ENCODE results near the gene SNAP91. TPM values are rescaled to one million over a fixed set of nuclear protein-coding genes. Genes with fewer than 3 reads are reported as not detected.

The SNAP91 gene
- total and polyA plus RNA-seq, 2 donors (not counting 1 experiment from before 2014, with no cell fraction given) = not detected

DNA sequence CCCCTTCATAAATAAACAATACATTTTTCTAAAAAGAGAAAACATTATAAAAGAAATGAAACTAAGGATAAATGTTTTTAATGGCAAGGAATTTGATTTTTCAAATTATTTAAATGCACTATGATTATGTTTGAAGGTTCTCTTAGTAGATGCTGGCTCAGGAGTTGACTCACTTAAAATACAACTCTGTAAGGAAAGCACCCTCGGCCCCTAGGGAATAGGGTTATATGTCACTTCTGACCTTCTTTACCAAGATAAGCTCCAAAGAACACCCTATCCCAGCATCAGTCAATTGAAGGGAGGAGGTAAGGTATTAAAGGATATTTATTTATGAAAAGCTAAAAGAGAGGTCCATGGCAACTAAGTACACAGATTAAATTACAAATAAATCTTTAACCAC lies 6.8 kb downstream of the SNAP91 start:
- Mint-ChIP-seq H3K4me1 (no peaks in the 10 kb centered on the region), H3K4me3 (no peak overlapping the region), H3K9me3 (ENCODE audit: insufficient read depth) (no peaks in the 10 kb centered on the region), H3K27ac (no peak overlapping the region), H3K27me3 (peaks cover 25% of the 10 kb centered on the region)
- H3K36me3 ChIP-seq (replicated peaks in 1 of 2; ENCODE audit: control extremely low read depth in 1 of 2, control insufficient read depth in 1 of 2, extremely low read depth in 1 of 2, insufficient read depth in 2 of 2, low read length in 1 of 2) = no peaks in the 10 kb centered on the region
- ATAC-seq (ENCODE audit: low read depth) (no peak), DNase-seq (no peak)
- no peaks in the 10 kb centered on the region for H4K20me1 ChIP-seq (ENCODE audit: control insufficient read depth, insufficient read depth, low read length, poor library complexity, severe bottlenecking)
- no peaks in the 10 kb centered on the region for H3K79me2 ChIP-seq (ENCODE audit: control insufficient read depth, insufficient read depth, low read length)
- H3K9me3 ChIP-seq (ENCODE audit: control extremely low read depth in 1 of 3, control insufficient read depth in 2 of 3, insufficient read depth in 1 of 3, low read length in 2 of 3) = no peaks in the 10 kb centered on the region
- H3K9ac ChIP-seq (ENCODE audit: low read length) = no peak overlapping the region
- no peak overlapping the region for H3K27ac ChIP-seq (ENCODE audit: low read length in 2 of 2)
- no peaks in the 10 kb centered on the region for H3K4me1 ChIP-seq (ENCODE audit: control insufficient read depth in 2 of 2, insufficient read depth in 2 of 2, low read length in 2 of 2)
- WGBS (ENCODE audit: insufficient coverage) = no CpG with 5 or more reads among the region's 1 CpG
- H3K4me2 ChIP-seq (replicated peaks; ENCODE audit: low read depth, low read length, poor library complexity, severe bottlenecking) = no peak overlapping the region
- peaks cover 0 to 17% (median 5%) of the 10 kb centered on the region in 4 experiments for H3K27me3 ChIP-seq (replicated peaks in 1 of 4; ENCODE audit: control extremely low read depth in 1 of 4, control insufficient read depth in 3 of 4, insufficient read depth in 4 of 4, low read length in 3 of 4)
- intact Hi-C loops (cut with micrococcal nuclease) = no loop called here
- TF ChIP-seq, protein P1, sequence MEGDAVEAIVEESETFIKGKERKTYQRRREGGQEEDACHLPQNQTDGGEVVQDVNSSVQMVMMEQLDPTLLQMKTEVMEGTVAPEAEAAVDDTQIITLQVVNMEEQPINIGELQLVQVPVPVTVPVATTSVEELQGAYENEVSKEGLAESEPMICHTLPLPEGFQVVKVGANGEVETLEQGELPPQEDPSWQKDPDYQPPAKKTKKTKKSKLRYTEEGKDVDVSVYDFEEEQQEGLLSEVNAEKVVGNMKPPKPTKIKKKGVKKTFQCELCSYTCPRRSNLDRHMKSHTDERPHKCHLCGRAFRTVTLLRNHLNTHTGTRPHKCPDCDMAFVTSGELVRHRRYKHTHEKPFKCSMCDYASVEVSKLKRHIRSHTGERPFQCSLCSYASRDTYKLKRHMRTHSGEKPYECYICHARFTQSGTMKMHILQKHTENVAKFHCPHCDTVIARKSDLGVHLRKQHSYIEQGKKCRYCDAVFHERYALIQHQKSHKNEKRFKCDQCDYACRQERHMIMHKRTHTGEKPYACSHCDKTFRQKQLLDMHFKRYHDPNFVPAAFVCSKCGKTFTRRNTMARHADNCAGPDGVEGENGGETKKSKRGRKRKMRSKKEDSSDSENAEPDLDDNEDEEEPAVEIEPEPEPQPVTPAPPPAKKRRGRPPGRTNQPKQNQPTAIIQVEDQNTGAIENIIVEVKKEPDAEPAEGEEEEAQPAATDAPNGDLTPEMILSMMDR (IDR thresholded peaks at IDR 0.05) = no peak
- TF ChIP-seq EZH2 (IDR thresholded peaks at IDR 0.05; ENCODE audit: borderline replicate concordance, insufficient read depth, low read depth, low read length, poor library complexity, severe bottlenecking) = no peak
- H3K4me3 ChIP-seq (ENCODE audit: control extremely low read depth in 1 of 5, extremely low read depth in 1 of 5, insufficient read depth in 1 of 5, low read depth in 2 of 5, low read length in 4 of 5) = no peak overlapping the region
- H2AFZ ChIP-seq (ENCODE audit: insufficient read depth, low read depth, low read length, poor library complexity, severe bottlenecking) = no peak overlapping the region
- CTCF ChIA-PET = no interaction called here
- POLR2A ChIA-PET = no interaction called here

DNA sequence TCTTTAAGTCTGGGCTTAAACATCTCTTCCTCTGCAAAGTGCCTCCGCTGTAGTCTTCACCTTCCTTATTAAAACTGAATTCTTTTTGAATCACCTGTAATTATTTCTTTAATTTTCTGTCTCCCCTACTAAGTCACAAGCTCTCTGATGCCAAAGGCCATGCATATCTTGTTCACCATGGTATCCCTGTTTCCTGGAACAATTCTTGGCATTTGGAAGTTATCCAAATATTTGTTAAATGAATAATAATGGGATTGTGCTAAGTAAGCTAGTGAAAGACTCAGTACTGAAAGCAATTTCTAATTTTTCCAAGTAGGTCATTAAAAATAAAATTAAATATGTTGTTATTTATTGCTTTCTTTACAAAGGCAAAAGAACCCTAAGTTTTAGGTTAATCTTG lies 12.2 kb downstream of the SNAP91 start:
- no peak overlapping the region for H3K27ac Mint-ChIP-seq
- no peaks in the 10 kb centered on the region for H3K4me1 ChIP-seq (ENCODE audit: control insufficient read depth in 2 of 2, insufficient read depth in 2 of 2, low read length in 2 of 2)

More for the DNA sequence above, 12.2 kb downstream of the SNAP91 start:
- H3K27me3 Mint-ChIP-seq = peaks cover 7% of the 10 kb centered on the region
- ChIA-PET POLR2A (no interaction called here), CTCF (interaction anchor here (0.5 kb wide), 1 partner anchor 23 kb away, joined by 3 read pairs; no protein-coding TSS in a partner anchor)
- intact Hi-C loops (cut with micrococcal nuclease) = no loop called here
- Histone ChIP-seq H3K4me3 (ENCODE audit: control extremely low read depth in 1 of 5, extremely low read depth in 1 of 5, insufficient read depth in 1 of 5, low read depth in 2 of 5, low read length in 4 of 5) (no peak overlapping the region), H3K27me3 (replicated peaks in 1 of 4; ENCODE audit: control extremely low read depth in 1 of 4, control insufficient read depth in 3 of 4, insufficient read depth in 4 of 4, low read length in 3 of 4) (no peaks in the 10 kb centered on the region), H3K9ac (ENCODE audit: low read length) (no peak overlapping the region), H2AFZ (ENCODE audit: insufficient read depth, low read depth, low read length, poor library complexity, severe bottlenecking) (no peak overlapping the region), H3K27ac (ENCODE audit: low read length in 2 of 2) (no peak overlapping the region), H3K4me2 (replicated peaks; ENCODE audit: low read depth, low read length, poor library complexity, severe bottlenecking) (no peak overlapping the region), H3K79me2 (ENCODE audit: control insufficient read depth, insufficient read depth, low read length) (no peaks in the 10 kb centered on the region), H3K9me3 (ENCODE audit: control extremely low read depth in 1 of 3, control insufficient read depth in 2 of 3, insufficient read depth in 1 of 3, low read length in 2 of 3) (no peaks in the 10 kb centered on the region), H4K20me1 (ENCODE audit: control insufficient read depth, insufficient read depth, low read length, poor library complexity, severe bottlenecking) (no peaks in the 10 kb centered on the region), H3K36me3 (replicated peaks in 1 of 2; ENCODE audit: control extremely low read depth in 1 of 2, control insufficient read depth in 1 of 2, extremely low read depth in 1 of 2, insufficient read depth in 2 of 2, low read length in 1 of 2) (no peaks in the 10 kb centered on the region)
- no peak for TF ChIP-seq EZH2 (IDR thresholded peaks at IDR 0.05; ENCODE audit: borderline replicate concordance, insufficient read depth, low read depth, low read length, poor library complexity, severe bottlenecking)
- TF ChIP-seq, protein P1 (IDR thresholded peaks at IDR 0.05) = no peak
- H3K4me3 Mint-ChIP-seq = no peak overlapping the region
- no CpG with 5 or more reads among the region's 1 CpG for WGBS (ENCODE audit: insufficient coverage)
- H3K9me3 Mint-ChIP-seq (ENCODE audit: insufficient read depth) = peaks cover 2% of the 10 kb centered on the region
- DNase-seq (no peak), ATAC-seq (ENCODE audit: low read depth) (no peak)
- H3K4me1 Mint-ChIP-seq = no peaks in the 10 kb centered on the region
